Skeletal muscle satellite cell (primary cell): Measurements from ENCODE around the gene LCAT.

Experiments
- H3K27me3 ChIP-seq: 2 replicates; pipeline ENCODE4 v1.7.0; 2013; ENCODE audit warnings: low read length; ENCODE audit not compliant: control insufficient read depth, insufficient read depth
- H3K36me3 ChIP-seq: 2 replicates; pipeline ENCODE4 v1.7.0; 2013; ENCODE audit warnings: mild to moderate bottlenecking, control low read depth, low read length; ENCODE audit not compliant: insufficient read depth
- H3K4me1 ChIP-seq: 2 replicates; pipeline ENCODE4 v1.7.0; 2013; ENCODE audit warnings: low read length; ENCODE audit not compliant: control insufficient read depth, insufficient read depth
- H3K4me2 ChIP-seq: 2 replicates; pipeline ENCODE4 v1.7.0; 2013; ENCODE audit warnings: mild to moderate bottlenecking, low read length
- H3K4me3 ChIP-seq: 2 replicates; pipeline ENCODE4 v1.7.0; 2013; ENCODE audit warnings: low read length
- H3K9ac ChIP-seq: 2 replicates; pipeline ENCODE4 v1.7.0; 2013; ENCODE audit warnings: mild to moderate bottlenecking, low read depth, low read length, moderate library complexity
- H3K9me3 ChIP-seq: replicated peaks from 2 replicates; pipeline ENCODE4 v1.7.0; 2013; ENCODE audit warnings: mild to moderate bottlenecking, control low read depth, low read length

Gene LCAT

GRCh38 chr16:67934306-67935100 is 9.4 kb downstream of the LCAT start:
- Histone ChIP-seq H3K4me2 (peak overlapping the region; percentile 97), H3K27me3 (no peaks in the 10 kb centered on the region), H3K4me3 (peak overlapping the region; percentile 77), H3K9me3 (no peaks in the 10 kb centered on the region), H3K36me3 (peaks cover 4% of the 10 kb centered on the region), H3K4me1 (peaks cover 23% of the 10 kb centered on the region), H3K9ac (peak overlapping the region; percentile 88)

DNA sequence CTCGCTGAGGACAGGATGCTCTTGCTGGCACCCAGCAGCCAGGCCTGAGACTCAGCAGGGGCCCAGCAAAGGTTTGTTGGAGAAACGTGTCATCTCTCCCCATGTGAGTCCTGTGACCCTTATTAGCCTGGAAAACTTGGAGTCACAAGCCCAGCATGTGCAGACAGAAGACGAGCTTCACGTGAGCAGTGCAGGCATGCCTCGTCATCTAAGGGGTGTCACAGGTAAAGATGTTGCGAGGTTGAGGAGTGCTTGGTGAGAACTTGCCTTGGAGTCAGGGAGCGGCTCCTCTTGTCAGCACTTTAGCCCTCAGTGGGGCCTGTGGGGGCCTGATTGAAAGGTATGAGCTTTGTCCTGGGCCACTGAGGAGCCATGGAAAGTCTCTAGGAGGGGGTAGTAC is 10.1 kb downstream of the LCAT start:
- Histone ChIP-seq H3K4me2 (no peak overlapping the region), H3K4me3 (no peak overlapping the region), H3K9ac (no peak overlapping the region), H3K36me3 (peaks cover 2% of the 10 kb centered on the region), H3K4me1 (peaks cover 23% of the 10 kb centered on the region), H3K9me3 (no peaks in the 10 kb centered on the region), H3K27me3 (no peaks in the 10 kb centered on the region)

DNA sequence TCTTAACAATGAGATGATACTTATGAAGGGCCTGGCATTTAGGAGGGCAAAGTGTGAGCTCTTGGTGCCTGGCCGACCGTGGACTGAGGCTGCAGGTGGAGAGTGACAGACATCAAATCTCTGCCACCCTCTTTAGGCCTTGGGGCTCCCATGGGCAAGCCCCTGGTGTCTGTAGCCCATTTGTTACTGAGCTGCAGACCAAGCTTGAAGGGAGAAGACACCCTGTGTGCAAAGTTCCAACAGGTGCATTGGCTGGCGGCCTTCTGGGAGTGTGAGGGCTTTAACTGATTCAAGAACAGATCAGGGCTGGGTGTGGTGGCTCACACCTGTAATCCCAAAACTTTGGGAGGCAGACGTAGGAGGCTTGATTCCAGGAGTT is 11.5 kb downstream of the LCAT start:
- Histone ChIP-seq H3K4me1 (peaks cover 20% of the 10 kb centered on the region), H3K4me2 (no peak overlapping the region), H3K36me3 (peaks cover 14% of the 10 kb centered on the region), H3K4me3 (no peak overlapping the region), H3K9ac (no peak overlapping the region), H3K9me3 (no peaks in the 10 kb centered on the region), H3K27me3 (no peaks in the 10 kb centered on the region)

- H3K4me1 ChIP-seq, result peaks cover 14% of the 10 kb centered on the region
- H3K4me3 ChIP-seq, result no peak within 1 kb of the TSS
- H3K4me2 ChIP-seq, result no peak within 1 kb of the TSS
- H3K36me3 ChIP-seq, result peaks cover 17% of the 10 kb centered on the region
- H3K9ac ChIP-seq, result no peak within 1 kb of the TSS
- no peaks in the 10 kb centered on the region for H3K27me3 ChIP-seq
- H3K9me3 ChIP-seq, result no peaks in the 10 kb centered on the region
Measured at GRCh38 chr16:67931712-67932461, 12.0 kb downstream of the LCAT start, which contains the start of gene CTRL. Gene CTRL, minus strand, starts transcription at chr16:67931862. Its CDS starts 10 bp downstream, at chr16:67931852.

DNA sequence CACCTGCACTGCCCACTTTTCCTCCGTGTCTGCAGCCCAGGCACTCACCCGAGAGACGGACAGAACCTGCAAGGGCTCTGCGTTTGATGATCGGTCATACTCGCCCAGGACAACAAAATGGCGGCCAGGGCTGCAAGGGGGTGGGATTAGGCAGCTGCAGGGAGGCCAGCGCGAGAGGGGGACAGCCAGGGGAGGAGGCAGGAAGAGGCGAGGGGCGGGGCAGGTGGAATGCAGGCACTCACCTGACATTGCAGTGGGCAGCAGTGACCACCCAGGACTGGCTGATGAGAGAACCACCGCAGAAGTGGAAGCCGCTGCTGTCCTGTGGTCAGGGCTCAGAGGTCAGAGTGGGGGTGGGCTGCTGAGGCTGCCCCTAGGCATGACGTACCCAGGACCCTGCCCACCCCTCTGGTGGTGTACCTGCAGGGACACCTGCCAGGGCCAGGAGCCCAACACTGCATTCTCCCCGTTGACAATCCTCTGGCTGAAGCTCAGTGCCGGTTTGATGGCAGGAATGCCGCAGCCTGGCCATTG is 13.2 kb downstream of the LCAT start:
- H3K36me3 ChIP-seq, result peaks cover 17% of the 10 kb centered on the region
- H3K9me3 ChIP-seq, result no peaks in the 10 kb centered on the region
- H3K27me3 ChIP-seq, result no peaks in the 10 kb centered on the region
- H3K9ac ChIP-seq, result no peak overlapping the region
- H3K4me2 ChIP-seq, result no peak overlapping the region
- H3K4me1 ChIP-seq, result peaks cover 24% of the 10 kb centered on the region
- no peak overlapping the region for H3K4me3 ChIP-seq

GRCh38 chr16:67930191-67930590 is 13.7 kb downstream of the LCAT start:
- Histone ChIP-seq H3K4me2 (no peak overlapping the region), H3K9me3 (no peaks in the 10 kb centered on the region), H3K4me3 (no peak overlapping the region), H3K4me1 (peaks cover 22% of the 10 kb centered on the region), H3K9ac (no peak overlapping the region), H3K36me3 (peaks cover 17% of the 10 kb centered on the region), H3K27me3 (no peaks in the 10 kb centered on the region)

- Histone ChIP-seq H3K27me3 (no peaks in the 10 kb centered on the region), H3K4me3 (no peak overlapping the region), H3K9me3 (no peaks in the 10 kb centered on the region), H3K4me2 (no peak overlapping the region), H3K9ac (no peak overlapping the region), H3K36me3 (peaks cover 23% of the 10 kb centered on the region), H3K4me1 (peaks cover 13% of the 10 kb centered on the region)
Measured at GRCh38 chr16:67928561-67929364, 15.2 kb downstream of the LCAT start.

DNA sequence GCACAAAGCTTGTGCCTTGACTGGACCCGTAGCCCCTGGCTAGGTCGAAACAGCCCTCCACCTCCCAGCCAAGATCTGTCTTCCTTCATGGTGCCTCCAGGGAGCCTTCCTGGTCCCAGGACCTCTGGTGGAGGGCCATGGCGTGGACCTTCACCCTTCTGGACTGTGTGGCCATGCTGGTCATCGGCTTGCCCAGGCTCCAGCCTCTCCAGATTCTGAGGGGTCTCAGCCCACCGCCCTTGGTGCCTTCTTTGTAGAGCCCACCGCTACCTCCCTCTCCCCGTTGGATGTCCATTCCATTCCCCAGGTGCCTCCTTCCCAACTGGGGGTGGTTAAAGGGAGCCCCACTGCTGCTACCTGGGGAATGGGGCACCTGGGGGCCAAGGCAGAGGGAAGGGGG is 15.8 kb downstream of the LCAT start:
- H3K9ac ChIP-seq, result no peak overlapping the region
- peaks cover 27% of the 10 kb centered on the region for H3K36me3 ChIP-seq
- no peaks in the 10 kb centered on the region for H3K9me3 ChIP-seq
- no peak overlapping the region for H3K4me2 ChIP-seq
- H3K27me3 ChIP-seq, result no peaks in the 10 kb centered on the region
- H3K4me3 ChIP-seq, result no peak overlapping the region
- H3K4me1 ChIP-seq, result peaks cover 13% of the 10 kb centered on the region

- no peaks in the 10 kb centered on the region for H3K9me3 ChIP-seq
- H3K4me3 ChIP-seq, result no peak overlapping the region
- peaks cover 27% of the 10 kb centered on the region for H3K36me3 ChIP-seq
- H3K4me2 ChIP-seq, result no peak overlapping the region
- no peaks in the 10 kb centered on the region for H3K27me3 ChIP-seq
- peaks cover 13% of the 10 kb centered on the region for H3K4me1 ChIP-seq
- no peak overlapping the region for H3K9ac ChIP-seq
Measured at GRCh38 chr16:67927131-67927941, 16.6 kb downstream of the LCAT start.

DNA sequence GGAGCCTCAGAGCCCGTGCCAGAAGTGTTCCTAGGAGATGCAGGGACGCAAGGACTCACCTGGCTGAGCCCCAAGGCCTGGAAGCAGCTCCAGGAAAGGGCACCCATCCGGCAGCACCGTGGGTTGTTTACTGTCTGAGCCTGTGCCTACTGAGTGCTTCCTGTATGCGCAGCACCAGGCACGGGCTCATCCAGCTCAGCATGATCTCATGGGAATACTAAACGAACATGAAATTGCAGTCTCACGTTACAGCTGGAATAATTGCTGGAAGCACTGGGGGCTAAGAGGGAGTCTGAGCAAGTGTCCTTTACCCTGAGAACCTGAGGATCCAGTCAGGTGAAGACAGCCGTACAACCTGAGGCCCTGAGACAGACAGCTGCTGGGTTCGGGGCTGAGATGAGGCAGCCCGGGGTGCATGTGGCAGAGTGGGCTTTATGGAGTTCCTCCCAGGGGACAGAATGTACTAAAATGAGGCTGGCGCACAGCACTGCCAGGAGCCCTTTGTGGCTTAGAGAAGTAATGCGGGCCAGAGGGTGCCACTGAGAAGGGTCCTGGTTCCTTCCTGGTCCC is 17.7 kb downstream of the LCAT start:
- H3K27me3 ChIP-seq, result no peaks in the 10 kb centered on the region
- peak overlapping the region; percentile 24 for H3K4me2 ChIP-seq
- H3K36me3 ChIP-seq, result peaks cover 27% of the 10 kb centered on the region
- peak overlapping the region; percentile 23 for H3K9ac ChIP-seq
- H3K4me3 ChIP-seq, result no peak overlapping the region
- no peaks in the 10 kb centered on the region for H3K9me3 ChIP-seq
- peaks cover 13% of the 10 kb centered on the region for H3K4me1 ChIP-seq
